Thyroid gland (tissue), 4 donors: ENCODE measurements around the gene CCDC188.

Experiments used
- POLR2A ChIP-seq, 2 donors: fragments of 450-650 bp; IDR thresholded peaks; one replicate each; pipeline ENCODE4 v1.6.1; 2017; ENCODE audit warnings: antibody characterized with exemption in 2 of 2, mild to moderate bottlenecking in 2 of 2, moderate library complexity in 1 of 2
- TF ChIP-seq, protein P1 (sequence below), 6 experiments: fragments of 200-600 bp in 3 of 6; fragments of 450-650 bp in 3 of 6; sonication (generic) in 3 of 6; IDR thresholded peaks; one replicate each; pipeline ENCODE4 v1.5.1; 2016 to 2019; ENCODE audit warnings: antibody characterized with exemption in 6 of 6, mild to moderate bottlenecking in 2 of 6, inconsistent platforms in 1 of 6, moderate library complexity in 1 of 6

GRCh38 chr22:20141186-20142077 is 9.4 kb downstream of the CCDC188 start:
- TF ChIP-seq, protein P1, sequence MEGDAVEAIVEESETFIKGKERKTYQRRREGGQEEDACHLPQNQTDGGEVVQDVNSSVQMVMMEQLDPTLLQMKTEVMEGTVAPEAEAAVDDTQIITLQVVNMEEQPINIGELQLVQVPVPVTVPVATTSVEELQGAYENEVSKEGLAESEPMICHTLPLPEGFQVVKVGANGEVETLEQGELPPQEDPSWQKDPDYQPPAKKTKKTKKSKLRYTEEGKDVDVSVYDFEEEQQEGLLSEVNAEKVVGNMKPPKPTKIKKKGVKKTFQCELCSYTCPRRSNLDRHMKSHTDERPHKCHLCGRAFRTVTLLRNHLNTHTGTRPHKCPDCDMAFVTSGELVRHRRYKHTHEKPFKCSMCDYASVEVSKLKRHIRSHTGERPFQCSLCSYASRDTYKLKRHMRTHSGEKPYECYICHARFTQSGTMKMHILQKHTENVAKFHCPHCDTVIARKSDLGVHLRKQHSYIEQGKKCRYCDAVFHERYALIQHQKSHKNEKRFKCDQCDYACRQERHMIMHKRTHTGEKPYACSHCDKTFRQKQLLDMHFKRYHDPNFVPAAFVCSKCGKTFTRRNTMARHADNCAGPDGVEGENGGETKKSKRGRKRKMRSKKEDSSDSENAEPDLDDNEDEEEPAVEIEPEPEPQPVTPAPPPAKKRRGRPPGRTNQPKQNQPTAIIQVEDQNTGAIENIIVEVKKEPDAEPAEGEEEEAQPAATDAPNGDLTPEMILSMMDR (IDR thresholded peaks at IDR 0.05), result no peak
- no peak for TF ChIP-seq POLR2A (IDR thresholded peaks at IDR 0.05)
